Measurements from ENCODE around the gene KXD1.
"Not testable (repeated sequence)": the region's sequence is repeated elsewhere in the genome, so short reads cannot be mapped to it uniquely, and the experiment has no call there.

The KXD1 gene

DNA sequence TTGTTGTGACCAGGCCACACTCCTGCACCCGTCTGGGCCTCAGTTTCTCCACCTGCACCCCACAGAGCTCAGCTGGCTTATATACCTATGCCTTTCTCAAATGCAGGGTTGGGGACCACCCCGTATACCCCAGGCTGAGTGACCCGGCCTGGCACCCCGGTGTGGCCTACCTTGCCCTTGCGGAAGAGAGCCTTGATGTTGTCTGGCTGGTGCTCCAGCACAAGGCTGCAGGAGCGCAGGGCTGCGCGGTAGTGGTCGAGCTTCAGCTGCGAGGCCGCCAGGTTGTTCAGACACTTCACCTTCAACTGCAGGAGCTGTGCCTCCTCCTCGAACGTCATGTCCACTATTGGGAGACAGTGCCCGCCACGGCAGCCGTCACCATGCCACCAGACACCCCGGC, 20.2 kb upstream of the KXD1 start:
- no peak for DNase-seq

GRCh38 chr19:18538115-18538514, 19.6 kb upstream of the KXD1 start:
- no peak for DNase-seq

DNA sequence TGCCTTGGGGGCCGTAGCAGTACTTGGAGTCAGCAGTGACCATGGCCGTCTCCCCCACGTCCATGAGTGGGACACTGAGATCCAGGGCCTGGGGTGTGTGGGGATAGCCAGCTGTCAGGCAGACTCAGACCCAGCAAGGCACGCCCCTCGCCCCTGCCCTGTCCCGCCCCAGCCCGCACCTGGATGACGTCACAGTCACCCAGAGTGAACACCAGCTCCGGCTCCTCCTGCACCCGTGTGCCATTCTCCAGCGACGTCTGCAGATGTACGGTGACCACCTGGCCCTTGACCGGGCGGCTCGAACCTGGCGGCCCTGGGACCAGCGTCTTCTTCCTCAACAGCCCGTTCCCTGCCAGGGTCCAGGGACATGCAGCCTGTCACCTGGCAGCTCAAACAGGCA, 18.3 kb upstream of the KXD1 start:
- DNase-seq = no peak

- not testable (repeated sequence) for DNase-seq
Measured at GRCh38 chr19:18540200-18540599, 17.5 kb upstream of the KXD1 start.

- DNase-seq = no peak
Measured at GRCh38 chr19:18541258-18541991, 16.2 kb upstream of the KXD1 start.

GRCh38 chr19:18541992-18542940, 15.4 kb upstream of the KXD1 start:
- DNase-seq = no peak

- peak; percentile 74 for DNase-seq
Measured at GRCh38 chr19:18542941-18543813, 14.5 kb upstream of the KXD1 start, which contains the start of gene FKBP8. Gene FKBP8 (minus strand): TSS chr19:18543573. CDS start chr19:18541970, 1,603 bp downstream.

DNA sequence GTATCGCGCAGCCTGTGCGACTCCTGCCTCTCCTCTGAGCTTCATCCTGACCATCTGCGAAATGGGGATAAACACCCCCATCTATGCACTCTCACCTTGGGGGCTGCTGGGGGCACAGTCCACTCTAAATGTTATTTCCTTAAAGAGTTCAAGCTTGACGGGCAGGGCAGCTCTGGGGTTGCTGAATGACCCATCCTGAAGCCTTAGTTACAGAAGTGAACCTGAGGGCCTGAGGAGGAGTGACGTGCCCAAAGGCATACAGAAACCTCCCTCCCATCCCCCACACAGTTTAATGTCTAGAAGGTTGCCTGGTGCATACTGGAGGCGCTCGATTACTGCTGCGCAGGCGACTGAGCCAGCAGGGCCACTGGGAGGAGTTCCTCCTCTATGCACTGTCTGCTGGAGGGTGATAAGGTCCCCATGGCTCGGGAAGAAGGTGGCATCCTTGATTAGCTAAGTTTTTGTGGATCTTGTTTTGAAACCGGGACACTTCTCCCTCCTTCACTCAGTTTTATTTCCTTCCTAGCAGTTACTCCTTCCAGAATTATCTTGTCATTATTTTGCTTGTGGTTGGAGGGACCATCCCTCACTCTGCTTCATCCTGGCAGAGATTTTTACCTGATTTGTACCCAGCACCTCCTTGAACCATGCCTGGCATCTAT, 13.7 kb upstream of the KXD1 start:
- no peak for DNase-seq

- no peak for DNase-seq
Measured at GRCh38 chr19:18551631-18552030, 6.0 kb upstream of the KXD1 start.

- no peak for DNase-seq
Measured at GRCh38 chr19:18558202-18558555, 509 bp downstream of the KXD1 start.

DNA sequence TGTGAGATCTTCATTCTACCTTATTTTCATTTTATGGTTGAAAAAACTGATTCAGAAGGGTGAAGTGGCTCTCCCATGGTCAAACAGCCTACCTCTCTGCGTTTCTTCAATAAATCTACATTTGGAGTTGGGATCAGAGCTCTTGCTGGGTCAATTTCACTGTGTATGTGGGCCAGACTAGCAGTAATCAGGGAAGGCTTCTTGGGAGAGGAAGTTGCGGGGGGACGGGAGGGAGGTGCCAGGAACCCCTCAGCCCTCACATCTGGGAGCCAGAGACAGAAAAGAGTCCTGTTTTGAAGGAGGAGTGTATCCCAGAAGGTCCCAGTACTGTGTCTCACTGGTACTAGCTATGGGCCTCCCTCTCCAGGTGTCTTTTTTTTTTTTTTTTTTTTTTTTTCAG, 934 bp downstream of the KXD1 start:
- DNase-seq = no peak

DNA sequence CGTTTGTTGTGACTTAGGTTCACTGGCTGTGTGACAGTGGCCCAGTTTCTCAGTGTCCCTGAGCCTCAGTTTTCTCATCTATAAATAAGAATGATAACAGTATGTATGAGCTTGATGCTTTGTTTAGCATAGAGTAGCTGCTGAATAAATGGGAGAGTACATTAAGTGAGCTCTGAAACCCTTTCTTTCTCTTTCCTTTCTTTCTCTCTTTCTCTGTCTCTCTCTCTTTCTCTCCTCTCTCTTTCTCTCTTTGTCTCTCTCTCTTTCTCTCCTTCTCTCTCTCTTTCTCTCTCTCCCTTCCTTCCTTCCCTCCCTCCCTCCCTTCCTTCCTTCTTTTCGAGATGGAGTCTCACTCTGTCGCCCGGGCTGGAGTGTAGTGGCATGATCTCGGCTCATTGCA, 2.0 kb downstream of the KXD1 start:
- DNase-seq = no peak

DNA sequence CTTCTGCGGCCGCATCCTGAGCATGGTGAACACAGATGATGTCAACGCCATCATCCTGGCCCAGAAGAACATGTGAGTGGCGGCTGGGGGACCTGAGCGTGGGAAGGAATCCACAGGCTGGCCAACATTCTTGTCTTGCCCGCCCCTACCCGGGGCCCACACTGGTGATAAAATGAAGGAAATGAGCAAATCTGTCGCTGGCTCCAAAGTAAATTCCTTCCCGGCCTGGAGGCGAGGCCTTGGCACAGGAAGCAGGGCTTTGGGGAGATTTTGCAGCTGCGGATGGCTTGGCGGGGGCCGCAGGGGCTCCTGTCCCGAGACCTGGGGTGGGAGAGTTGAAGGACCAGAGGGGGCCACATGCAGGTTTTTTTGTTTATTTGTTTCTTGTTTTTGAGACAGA, 4.4 kb downstream of the KXD1 start:
- DNase-seq = no peak

DNA sequence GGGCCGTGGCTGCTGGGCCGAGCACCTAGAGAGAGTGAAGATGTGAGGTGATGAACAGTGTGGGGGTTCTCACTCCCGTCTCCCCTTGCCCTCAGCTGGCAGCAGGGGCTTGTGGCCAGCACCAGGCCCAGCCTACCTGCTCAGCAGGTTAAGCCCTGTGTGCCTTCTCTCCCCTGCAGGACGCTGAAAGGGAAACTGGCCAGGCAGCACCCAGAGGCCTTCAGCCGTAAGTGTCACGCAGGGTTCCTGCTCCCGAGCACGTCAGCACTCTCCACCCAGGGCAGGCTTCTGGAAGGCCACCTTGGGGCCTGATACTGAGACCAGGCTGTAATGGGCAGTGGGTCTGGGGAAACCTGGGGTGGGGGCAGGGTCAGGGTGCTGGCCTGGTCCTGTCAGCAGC, 9.3 kb downstream of the KXD1 start:
- no peak for DNase-seq

GRCh38 chr19:18568367-18568766, 10.7 kb downstream of the KXD1 start:
- no peak for DNase-seq

DNA sequence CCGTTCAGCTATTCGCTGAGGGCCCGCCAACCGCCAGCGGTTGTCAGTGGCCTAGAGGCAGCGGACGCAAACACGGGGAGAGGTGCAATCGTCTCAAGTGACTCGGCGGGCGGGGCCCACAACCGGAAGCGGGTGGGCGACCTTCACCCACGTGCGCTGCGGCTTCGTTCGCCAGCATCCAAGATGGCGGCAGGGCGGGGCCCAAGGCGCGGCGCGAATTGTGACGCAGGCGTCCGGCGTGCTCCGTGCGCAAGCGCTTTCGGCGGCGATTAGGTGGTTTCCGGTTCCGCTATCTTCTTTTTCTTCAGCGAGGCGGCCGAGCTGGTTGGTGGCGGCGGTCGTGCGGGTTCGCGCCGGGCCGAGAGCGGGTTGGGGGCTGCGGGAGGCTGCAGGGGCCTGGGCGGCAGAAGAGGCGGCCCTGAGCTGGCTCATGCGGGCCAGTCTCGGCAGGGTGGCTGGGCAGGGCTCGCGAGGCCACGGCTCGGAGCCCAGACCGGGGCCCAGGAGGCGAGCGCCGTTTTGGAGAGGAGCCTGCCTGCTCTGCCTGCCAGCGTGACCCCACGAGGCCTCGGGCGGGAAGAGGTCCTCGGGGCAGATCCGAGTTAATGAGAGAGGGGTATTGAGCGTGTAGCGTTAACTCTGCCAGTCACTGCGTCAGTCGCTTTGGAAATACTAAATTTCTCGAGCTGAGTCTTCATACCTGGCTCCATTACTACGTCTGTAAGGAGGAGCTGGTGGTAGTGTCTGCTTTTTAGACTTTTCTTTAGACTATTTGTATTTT, 14.1 kb downstream of the KXD1 start, which contains the start of gene UBA52:
Gene UBA52 (plus strand): TSS at position 294 of the 781 bp plus-strand sequence. CDS start 1,444 bp downstream, outside the sequence.
- peak; percentile 97 for DNase-seq

- DNase-seq = no peak
Measured at GRCh38 chr19:18574691-18575291, 17.1 kb downstream of the KXD1 start.

DNA sequence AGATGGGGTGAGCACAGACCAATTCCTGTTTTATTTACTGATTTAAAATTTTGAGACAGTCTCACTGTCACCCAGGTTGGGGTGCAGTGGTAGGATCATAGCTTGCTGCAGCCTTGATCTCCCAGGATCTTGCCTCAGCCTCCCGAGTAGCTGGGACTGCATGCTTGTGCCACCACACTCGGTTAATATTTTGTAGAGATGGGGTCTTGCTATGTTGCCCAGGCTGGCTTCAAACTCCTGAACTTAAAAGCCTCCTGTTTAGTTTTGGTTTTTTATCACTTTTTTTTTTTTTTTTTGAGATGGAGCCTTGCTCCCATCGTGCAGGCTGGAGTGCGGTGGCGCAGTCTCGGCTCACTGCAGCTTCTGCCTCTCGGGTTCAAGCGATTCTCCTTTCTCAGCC, 18.7 kb downstream of the KXD1 start:
- DNase-seq = no peak

- no peak for DNase-seq
Measured at GRCh38 chr19:18577365-18577914, 19.8 kb downstream of the KXD1 start.

GRCh38 chr19:18580311-18580710, 22.6 kb downstream of the KXD1 start:
- DNase-seq = no peak

- DNase-seq = no peak
Measured at GRCh38 chr19:18586306-18586705, 28.6 kb downstream of the KXD1 start.

Data from NCI-H2107 (cell line).